Measurements from ENCODE around the gene KRT15.

- TF ChIP-seq CTCF (IDR thresholded peaks at IDR 0.05): no peak
- TF ChIP-seq POLR2A (IDR thresholded peaks at IDR 0.05): no peak
These were observed 12.6 kb downstream of the KRT15 start for GRCh38 chr17:41505809-41506767.

All from right lobe of liver (tissue), 4 donors.